ENCODE results near the gene GOPC. TPM values are rescaled to one million over a fixed set of nuclear protein-coding genes. Genes with fewer than 3 reads are reported as not detected.

GOPC gene
- total RNA-seq, 1 experiment from 2014 or later: 20.8 TPM

GRCh38 chr6:117512987-117513573 is 89.2 kb downstream of the GOPC start:
- ChIA-PET CTCF (no interaction called here), POLR2A (ENCODE audit: low non-redundant PET) (no interaction called here)
- no peak for DNase-seq (ENCODE audit: low spot score)

GRCh38 chr6:117512056-117512828 is 90.1 kb downstream of the GOPC start:
- TF ChIP-seq EZH2 (IDR thresholded peaks at IDR 0.05; ENCODE audit: borderline replicate concordance, low read depth, low read length, poor library complexity, severe bottlenecking) (no peak), CTCF (conservative IDR thresholded peaks at IDR 0.05; ENCODE audit: low read depth, low read length) (no peak)
- H3K4me1 ChIP-seq (ENCODE audit: insufficient read depth, low read length, poor library complexity, severe bottlenecking): no peaks in the 10 kb centered on the region
- no peak overlapping the region for H3K27ac ChIP-seq (ENCODE audit: low read depth, low read length, poor library complexity, severe bottlenecking)
- ChIA-PET CTCF (no interaction called here), POLR2A (ENCODE audit: low non-redundant PET) (no interaction called here)
- no TSS peak for BruUV-seq (replicated peaks)
- H3K36me3 ChIP-seq (ENCODE audit: insufficient read depth, low read length, poor library complexity, severe bottlenecking): no peaks in the 10 kb centered on the region
- intact Hi-C loops (cut with micrococcal nuclease; ENCODE audit: unreplicated experiment): no loop called here
- H3K9me3 ChIP-seq (ENCODE audit: low read depth, low read length, poor library complexity, severe bottlenecking): no peaks in the 10 kb centered on the region
- no peak overlapping the region for H3K4me3 ChIP-seq (ENCODE audit: low read depth, low read length, poor library complexity, severe bottlenecking)
- DNase-seq (ENCODE audit: low spot score): no peak
- H3K27me3 ChIP-seq (replicated peaks; ENCODE audit: insufficient read depth, low read depth, low read length, poor library complexity): no peaks in the 10 kb centered on the region

More at GRCh38 chr6:117512987-117513573, 89.2 kb downstream of the GOPC start:
- Histone ChIP-seq H3K27ac (ENCODE audit: low read depth, low read length, poor library complexity, severe bottlenecking) (no peak overlapping the region), H3K4me3 (ENCODE audit: low read depth, low read length, poor library complexity, severe bottlenecking) (no peak overlapping the region), H3K27me3 (replicated peaks; ENCODE audit: insufficient read depth, low read depth, low read length, poor library complexity) (no peaks in the 10 kb centered on the region), H3K36me3 (ENCODE audit: insufficient read depth, low read length, poor library complexity, severe bottlenecking) (no peaks in the 10 kb centered on the region), H3K4me1 (ENCODE audit: insufficient read depth, low read length, poor library complexity, severe bottlenecking) (no peaks in the 10 kb centered on the region), H3K9me3 (ENCODE audit: low read depth, low read length, poor library complexity, severe bottlenecking) (no peaks in the 10 kb centered on the region)
- intact Hi-C loops (cut with micrococcal nuclease; ENCODE audit: unreplicated experiment): no loop called here
- no peak for TF ChIP-seq CTCF (conservative IDR thresholded peaks at IDR 0.05; ENCODE audit: low read depth, low read length)
- no peak for TF ChIP-seq EZH2 (IDR thresholded peaks at IDR 0.05; ENCODE audit: borderline replicate concordance, low read depth, low read length, poor library complexity, severe bottlenecking)
- BruUV-seq (replicated peaks): no TSS peak

Other genes starting within 250 kb of the GOPC start
- gene ROS1, start 176.6 kb downstream of the GOPC start, total RNA-seq (2021): not detected in 2 replicates
- 1.5 and 2.4 TPM in 2 replicates for gene DCBLD1, start 119.8 kb downstream of the GOPC start, total RNA-seq (2021)
- gene NUS1, start 73.0 kb upstream of the GOPC start, total RNA-seq (2021): 39.6 and 41.0 TPM in 2 replicates

All from A673 (cell line).